Measurements from ENCODE around the gene SPATA16.
"Not testable (repeated sequence)": the region's sequence is repeated elsewhere in the genome, so short reads cannot be mapped to it uniquely, and the experiment has no call there.

Gene SPATA16

GRCh38 chr3:172974969-172975368 is 166.1 kb downstream of the SPATA16 start:
- Histone ChIP-seq H3K36me3 (ENCODE audit: insufficient read depth, insufficient read length, low read length) (no peaks in the 10 kb centered on the region), H3K4me1 (ENCODE audit: insufficient read depth, insufficient read length) (no peaks in the 10 kb centered on the region), H3K27me3 (ENCODE audit: insufficient read depth, insufficient read length) (no peaks in the 10 kb centered on the region), H3K9me3 (ENCODE audit: insufficient read depth, low read length) (no peaks in the 10 kb centered on the region), H3K9ac (ENCODE audit: insufficient read length, low read depth) (no peak overlapping the region), H3K4me3 (ENCODE audit: insufficient read length, low read depth) (no peak overlapping the region)
- DNase-seq (ENCODE audit: low read depth, low spot score), result no peak
- no peak for TF ChIP-seq YY1 (IDR thresholded peaks at IDR 0.05; ENCODE audit: insufficient read depth, insufficient read length)

DNA sequence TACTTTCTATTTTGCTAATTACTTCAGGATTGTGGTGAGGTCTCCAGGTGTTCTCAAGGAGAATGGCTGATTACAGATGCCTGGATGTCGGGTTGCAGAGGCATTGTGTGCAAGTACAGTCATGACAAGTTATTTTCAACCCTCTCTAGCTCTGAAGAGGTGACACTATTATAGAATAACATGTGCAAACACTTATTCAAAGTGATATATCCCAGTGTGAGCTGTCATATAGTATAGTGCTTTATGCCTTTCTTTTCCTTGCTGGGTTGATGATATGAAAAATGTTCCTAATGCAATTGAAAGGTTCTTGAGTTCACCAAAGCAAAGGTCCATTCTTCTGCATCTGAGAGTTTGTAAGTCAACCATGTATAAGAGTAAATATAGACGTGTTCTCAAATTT is 167.2 kb downstream of the SPATA16 start:
- Histone ChIP-seq H3K4me3 (ENCODE audit: insufficient read length, low read depth) (no peak overlapping the region), H3K27me3 (ENCODE audit: insufficient read depth, insufficient read length) (no peaks in the 10 kb centered on the region), H3K4me1 (ENCODE audit: insufficient read depth, insufficient read length) (no peaks in the 10 kb centered on the region), H3K9ac (ENCODE audit: insufficient read length, low read depth) (no peak overlapping the region), H3K36me3 (ENCODE audit: insufficient read depth, insufficient read length, low read length) (no peaks in the 10 kb centered on the region), H3K9me3 (ENCODE audit: insufficient read depth, low read length) (no peaks in the 10 kb centered on the region)
- TF ChIP-seq YY1 (IDR thresholded peaks at IDR 0.05; ENCODE audit: insufficient read depth, insufficient read length), result no peak
- DNase-seq (ENCODE audit: low read depth, low spot score), result no peak

DNA sequence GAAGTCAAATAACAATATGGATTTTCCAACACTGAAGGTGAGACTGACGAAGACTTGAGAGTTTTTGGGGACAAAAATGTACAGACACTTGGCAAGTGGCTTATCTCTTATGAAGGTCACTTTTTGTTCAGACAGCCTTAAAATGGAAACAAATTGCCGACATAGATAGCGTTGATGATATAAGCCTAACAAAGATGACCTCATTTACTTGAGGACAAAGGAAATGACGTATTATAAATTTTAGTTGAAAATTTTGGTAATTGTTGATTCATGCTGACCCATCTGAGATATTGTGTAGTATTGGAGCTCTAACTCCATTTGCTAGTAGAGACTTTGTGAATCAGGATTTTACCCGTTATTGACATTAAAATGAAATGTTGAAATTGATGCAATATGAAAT is 168.3 kb downstream of the SPATA16 start:
- no peaks in the 10 kb centered on the region for H3K36me3 ChIP-seq (ENCODE audit: insufficient read depth, insufficient read length, low read length)
- TF ChIP-seq ZNF274 (IDR thresholded peaks at IDR 0.05; ENCODE audit: low read depth, low read length) (no peak), SUZ12 (IDR thresholded peaks at IDR 0.05; ENCODE audit: extremely low read depth, insufficient read depth, insufficient read length) (no peak), YY1 (IDR thresholded peaks at IDR 0.05; ENCODE audit: insufficient read depth, insufficient read length) (no peak)
- H3K4me3 ChIP-seq (ENCODE audit: insufficient read length, low read depth), result no peak overlapping the region
- no peaks in the 10 kb centered on the region for H3K27me3 ChIP-seq (ENCODE audit: insufficient read depth, insufficient read length)
- H3K9me3 ChIP-seq (ENCODE audit: insufficient read depth, low read length), result no peaks in the 10 kb centered on the region
- no peak overlapping the region for H3K9ac ChIP-seq (ENCODE audit: insufficient read length, low read depth)
- DNase-seq (ENCODE audit: low read depth, low spot score), result no peak
- no peaks in the 10 kb centered on the region for H3K4me1 ChIP-seq (ENCODE audit: insufficient read depth, insufficient read length)

DNA sequence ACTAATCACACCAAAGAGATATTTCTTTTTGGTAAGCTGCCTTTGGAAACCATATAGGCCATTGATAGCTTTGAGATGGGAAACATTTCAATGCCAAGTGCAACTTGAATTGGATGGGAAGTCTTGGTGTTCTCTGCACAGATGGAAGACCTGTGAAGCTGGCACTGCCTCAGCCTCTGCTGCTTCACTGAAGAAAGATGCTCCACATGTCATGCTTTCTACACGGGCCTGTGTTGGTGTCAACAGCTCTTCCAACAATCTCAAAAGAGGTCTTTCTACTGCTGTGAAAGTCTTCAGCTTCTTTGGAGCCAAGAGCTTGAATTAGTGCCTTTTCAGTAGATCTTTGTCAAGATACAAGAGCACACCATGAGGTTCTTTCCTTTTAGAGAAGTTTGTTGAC is 169.0 kb downstream of the SPATA16 start:
- Histone ChIP-seq H3K27me3 (ENCODE audit: insufficient read depth, insufficient read length) (no peaks in the 10 kb centered on the region), H3K9me3 (ENCODE audit: insufficient read depth, low read length) (no peaks in the 10 kb centered on the region), H3K9ac (ENCODE audit: insufficient read length, low read depth) (no peak overlapping the region), H3K36me3 (ENCODE audit: insufficient read depth, insufficient read length, low read length) (no peaks in the 10 kb centered on the region), H3K4me3 (ENCODE audit: insufficient read length, low read depth) (no peak overlapping the region), H3K4me1 (ENCODE audit: insufficient read depth, insufficient read length) (no peaks in the 10 kb centered on the region)
- no peak for TF ChIP-seq ZNF274 (IDR thresholded peaks at IDR 0.05; ENCODE audit: low read depth, low read length)
- DNase-seq (ENCODE audit: low read depth, low spot score), result no peak

DNA sequence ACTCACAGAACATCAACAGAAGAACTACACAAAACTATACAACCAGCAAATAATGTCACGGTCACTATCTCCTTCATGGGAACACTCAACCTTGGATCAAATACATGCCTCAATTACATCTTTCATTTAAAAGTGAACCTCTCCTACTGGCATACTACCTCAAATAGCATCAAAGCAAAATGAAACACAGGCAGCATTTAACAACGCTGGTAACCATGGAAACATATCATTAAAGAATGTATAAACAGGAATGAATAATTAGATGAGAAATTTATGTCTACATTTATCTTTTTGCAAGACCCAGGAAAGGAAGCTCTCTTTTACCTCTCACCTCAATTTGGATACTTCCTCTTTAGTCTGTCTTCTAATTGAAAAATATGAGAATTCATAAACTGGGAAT is 172.4 kb downstream of the SPATA16 start:
- Histone ChIP-seq H3K9ac (ENCODE audit: insufficient read length, low read depth) (no peak overlapping the region), H3K9me3 (ENCODE audit: insufficient read depth, low read length) (no peaks in the 10 kb centered on the region), H3K4me3 (ENCODE audit: insufficient read length, low read depth) (no peak overlapping the region), H3K36me3 (ENCODE audit: insufficient read depth, insufficient read length, low read length) (no peaks in the 10 kb centered on the region), H3K27me3 (ENCODE audit: insufficient read depth, insufficient read length) (no peaks in the 10 kb centered on the region), H3K4me1 (ENCODE audit: insufficient read depth, insufficient read length) (no peaks in the 10 kb centered on the region)
- DNase-seq (ENCODE audit: low read depth, low spot score), result no peak
- no peak for TF ChIP-seq YY1 (IDR thresholded peaks at IDR 0.05; ENCODE audit: insufficient read depth, insufficient read length)

GRCh38 chr3:172965256-172965655 is 175.8 kb downstream of the SPATA16 start:
- DNase-seq (ENCODE audit: low read depth, low spot score), result no peak
- Histone ChIP-seq H3K27me3 (ENCODE audit: insufficient read depth, insufficient read length) (no peaks in the 10 kb centered on the region), H3K4me1 (ENCODE audit: insufficient read depth, insufficient read length) (no peaks in the 10 kb centered on the region), H3K9ac (ENCODE audit: insufficient read length, low read depth) (no peak overlapping the region), H3K4me3 (ENCODE audit: insufficient read length, low read depth) (no peak overlapping the region), H3K36me3 (ENCODE audit: insufficient read depth, insufficient read length, low read length) (no peaks in the 10 kb centered on the region), H3K9me3 (ENCODE audit: insufficient read depth, low read length) (no peaks in the 10 kb centered on the region)
- TF ChIP-seq ZNF274 (IDR thresholded peaks at IDR 0.05; ENCODE audit: low read depth, low read length) (no peak), SUZ12 (IDR thresholded peaks at IDR 0.05; ENCODE audit: extremely low read depth, insufficient read depth, insufficient read length) (no peak), YY1 (IDR thresholded peaks at IDR 0.05; ENCODE audit: insufficient read depth, insufficient read length) (no peak)

GRCh38 chr3:172960626-172961182 is 180.3 kb downstream of the SPATA16 start:
- not testable (repeated sequence) for H3K36me3 ChIP-seq (ENCODE audit: insufficient read depth, insufficient read length, low read length); H3K4me1 ChIP-seq (ENCODE audit: insufficient read depth, insufficient read length); H3K4me3 ChIP-seq (ENCODE audit: insufficient read length, low read depth); H3K9ac ChIP-seq (ENCODE audit: insufficient read length, low read depth); H3K9me3 ChIP-seq (ENCODE audit: insufficient read depth, low read length); H3K27me3 ChIP-seq (ENCODE audit: insufficient read depth, insufficient read length); DNase-seq (ENCODE audit: low read depth, low spot score)

DNA sequence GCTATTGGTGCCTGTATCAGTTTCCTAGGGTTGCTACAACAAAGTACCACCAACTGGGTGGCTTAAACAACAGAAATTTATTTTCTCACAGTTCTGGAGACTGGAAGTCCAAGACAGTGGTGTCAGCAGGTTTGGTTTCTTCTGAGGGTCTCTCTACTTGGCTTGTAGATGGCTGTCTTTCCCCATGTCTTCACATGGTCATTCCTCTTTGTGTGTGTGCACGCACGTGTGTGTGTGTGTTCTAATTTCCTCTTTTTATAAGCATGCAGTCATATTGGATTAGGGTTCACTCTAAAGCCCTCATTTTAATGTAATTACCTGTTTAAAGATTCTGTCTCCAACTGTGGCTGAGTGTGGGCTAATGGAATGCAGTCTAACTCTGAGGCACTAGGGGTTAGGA is 182.5 kb downstream of the SPATA16 start:
- Histone ChIP-seq H3K9ac (ENCODE audit: insufficient read length, low read depth) (no peak overlapping the region), H3K9me3 (ENCODE audit: insufficient read depth, low read length) (no peaks in the 10 kb centered on the region), H3K27me3 (ENCODE audit: insufficient read depth, insufficient read length) (no peaks in the 10 kb centered on the region), H3K36me3 (ENCODE audit: insufficient read depth, insufficient read length, low read length) (no peaks in the 10 kb centered on the region), H3K4me1 (ENCODE audit: insufficient read depth, insufficient read length) (no peaks in the 10 kb centered on the region), H3K4me3 (ENCODE audit: insufficient read length, low read depth) (no peak overlapping the region)
- TF ChIP-seq ZNF274 (IDR thresholded peaks at IDR 0.05; ENCODE audit: low read depth, low read length) (no peak), SUZ12 (IDR thresholded peaks at IDR 0.05; ENCODE audit: extremely low read depth, insufficient read depth, insufficient read length) (no peak)
- no peak for DNase-seq (ENCODE audit: low read depth, low spot score)

Measured in NT2/D1 (cell line).